ENCODE results near the gene MEF2C. TPM values are rescaled to one million over a fixed set of nuclear protein-coding genes. Genes with fewer than 3 reads are reported as not detected.

The MEF2C gene
- total RNA-seq, 1 experiment from 2014 or later, result 9.9 TPM

DNA sequence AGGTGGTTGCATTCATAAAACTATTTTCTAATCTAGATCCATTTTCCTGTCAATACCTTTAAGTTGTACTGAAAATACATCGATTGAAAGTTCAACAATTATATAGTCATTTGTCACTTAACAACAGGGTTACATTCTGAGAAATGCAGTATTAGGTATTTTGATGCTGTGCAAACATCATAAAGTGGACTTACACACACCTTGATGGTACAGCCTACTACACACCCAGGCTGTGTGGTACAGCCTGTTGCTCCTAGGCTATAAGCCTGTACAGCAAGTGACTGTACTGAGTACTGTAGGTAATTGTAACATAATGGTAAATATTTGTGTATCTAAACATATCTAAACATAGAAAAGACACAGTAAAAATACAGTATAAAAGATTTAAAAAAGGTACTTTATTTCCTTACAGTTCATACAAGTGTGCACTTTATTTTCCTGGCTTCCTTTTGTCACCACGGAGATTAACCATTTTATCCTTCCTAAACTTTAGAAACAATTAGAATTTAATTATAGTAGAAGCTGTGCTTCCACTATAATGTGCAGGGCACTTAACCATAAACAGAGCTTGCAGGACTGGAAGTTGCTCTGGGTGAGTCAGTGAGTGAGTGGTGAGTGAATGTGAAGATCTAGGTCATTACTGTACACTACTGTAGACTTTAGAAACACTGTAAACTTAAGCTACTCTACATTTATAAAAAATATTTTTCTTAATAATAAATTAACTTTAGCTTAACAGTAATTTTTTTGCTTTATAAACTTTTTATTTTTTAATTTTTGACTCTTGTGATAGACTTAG is 42.9 kb upstream of the MEF2C start:
- no peaks in the 10 kb centered on the region for H3K9me3 ChIP-seq (ENCODE audit: control insufficient read depth, insufficient read depth, low read depth, low read length)
- H3K4me3 ChIP-seq (ENCODE audit: low read depth in 2 of 2, low read length in 2 of 2), result no peak overlapping the region
- no peaks in the 10 kb centered on the region for H3K27me3 ChIP-seq (ENCODE audit: control insufficient read depth, insufficient read depth, low read length)
- CTCF ChIA-PET, result no interaction called here
- H3K27ac ChIP-seq (ENCODE audit: low read length), result no peak overlapping the region
- POLR2A ChIA-PET, result interaction anchor here (0.8 kb wide), 1 partner anchor 451 kb away, joined by 3 read pairs; no protein-coding TSS in a partner anchor
- BruUV-seq (replicated peaks), result no TSS peak
- in situ Hi-C loops (cut with HindIII; ENCODE audit: low pct_unique_long_range_greater_than_20kb, low sequenced_read_pairs) (no loop called here), intact Hi-C loops (cut with micrococcal nuclease; ENCODE audit: unreplicated experiment) (no loop called here)
- no peaks in the 10 kb centered on the region for H3K36me3 ChIP-seq (ENCODE audit: control insufficient read depth, insufficient read depth, low read length)
- no peak for TF ChIP-seq POLR2AphosphoS5 (IDR thresholded peaks at IDR 0.05; ENCODE audit: low read depth, low read length)
- TF ChIP-seq, protein P1, sequence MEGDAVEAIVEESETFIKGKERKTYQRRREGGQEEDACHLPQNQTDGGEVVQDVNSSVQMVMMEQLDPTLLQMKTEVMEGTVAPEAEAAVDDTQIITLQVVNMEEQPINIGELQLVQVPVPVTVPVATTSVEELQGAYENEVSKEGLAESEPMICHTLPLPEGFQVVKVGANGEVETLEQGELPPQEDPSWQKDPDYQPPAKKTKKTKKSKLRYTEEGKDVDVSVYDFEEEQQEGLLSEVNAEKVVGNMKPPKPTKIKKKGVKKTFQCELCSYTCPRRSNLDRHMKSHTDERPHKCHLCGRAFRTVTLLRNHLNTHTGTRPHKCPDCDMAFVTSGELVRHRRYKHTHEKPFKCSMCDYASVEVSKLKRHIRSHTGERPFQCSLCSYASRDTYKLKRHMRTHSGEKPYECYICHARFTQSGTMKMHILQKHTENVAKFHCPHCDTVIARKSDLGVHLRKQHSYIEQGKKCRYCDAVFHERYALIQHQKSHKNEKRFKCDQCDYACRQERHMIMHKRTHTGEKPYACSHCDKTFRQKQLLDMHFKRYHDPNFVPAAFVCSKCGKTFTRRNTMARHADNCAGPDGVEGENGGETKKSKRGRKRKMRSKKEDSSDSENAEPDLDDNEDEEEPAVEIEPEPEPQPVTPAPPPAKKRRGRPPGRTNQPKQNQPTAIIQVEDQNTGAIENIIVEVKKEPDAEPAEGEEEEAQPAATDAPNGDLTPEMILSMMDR (IDR thresholded peaks at IDR 0.05), result no peak
- TF ChIP-seq, protein P2, sequence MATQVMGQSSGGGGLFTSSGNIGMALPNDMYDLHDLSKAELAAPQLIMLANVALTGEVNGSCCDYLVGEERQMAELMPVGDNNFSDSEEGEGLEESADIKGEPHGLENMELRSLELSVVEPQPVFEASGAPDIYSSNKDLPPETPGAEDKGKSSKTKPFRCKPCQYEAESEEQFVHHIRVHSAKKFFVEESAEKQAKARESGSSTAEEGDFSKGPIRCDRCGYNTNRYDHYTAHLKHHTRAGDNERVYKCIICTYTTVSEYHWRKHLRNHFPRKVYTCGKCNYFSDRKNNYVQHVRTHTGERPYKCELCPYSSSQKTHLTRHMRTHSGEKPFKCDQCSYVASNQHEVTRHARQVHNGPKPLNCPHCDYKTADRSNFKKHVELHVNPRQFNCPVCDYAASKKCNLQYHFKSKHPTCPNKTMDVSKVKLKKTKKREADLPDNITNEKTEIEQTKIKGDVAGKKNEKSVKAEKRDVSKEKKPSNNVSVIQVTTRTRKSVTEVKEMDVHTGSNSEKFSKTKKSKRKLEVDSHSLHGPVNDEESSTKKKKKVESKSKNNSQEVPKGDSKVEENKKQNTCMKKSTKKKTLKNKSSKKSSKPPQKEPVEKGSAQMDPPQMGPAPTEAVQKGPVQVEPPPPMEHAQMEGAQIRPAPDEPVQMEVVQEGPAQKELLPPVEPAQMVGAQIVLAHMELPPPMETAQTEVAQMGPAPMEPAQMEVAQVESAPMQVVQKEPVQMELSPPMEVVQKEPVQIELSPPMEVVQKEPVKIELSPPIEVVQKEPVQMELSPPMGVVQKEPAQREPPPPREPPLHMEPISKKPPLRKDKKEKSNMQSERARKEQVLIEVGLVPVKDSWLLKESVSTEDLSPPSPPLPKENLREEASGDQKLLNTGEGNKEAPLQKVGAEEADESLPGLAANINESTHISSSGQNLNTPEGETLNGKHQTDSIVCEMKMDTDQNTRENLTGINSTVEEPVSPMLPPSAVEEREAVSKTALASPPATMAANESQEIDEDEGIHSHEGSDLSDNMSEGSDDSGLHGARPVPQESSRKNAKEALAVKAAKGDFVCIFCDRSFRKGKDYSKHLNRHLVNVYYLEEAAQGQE (IDR thresholded peaks at IDR 0.05; ENCODE audit: insufficient read depth in 1 of 2, low read depth in 2 of 2, low read length in 1 of 2), result no peak
- no peak for TF ChIP-seq SIN3A (IDR thresholded peaks at IDR 0.05; ENCODE audit: borderline replicate concordance, insufficient read depth, low read depth, low read length)
- no peak for TF ChIP-seq TCF7L2 (IDR thresholded peaks at IDR 0.05; ENCODE audit: low read depth, low read length)
- no peaks in the 10 kb centered on the region for H3K4me1 ChIP-seq (ENCODE audit: control insufficient read depth, insufficient read depth, low read length)
- DNase-seq (ENCODE audit: low read depth, low spot score) (no peak), ATAC-seq (no peak)

DNA sequence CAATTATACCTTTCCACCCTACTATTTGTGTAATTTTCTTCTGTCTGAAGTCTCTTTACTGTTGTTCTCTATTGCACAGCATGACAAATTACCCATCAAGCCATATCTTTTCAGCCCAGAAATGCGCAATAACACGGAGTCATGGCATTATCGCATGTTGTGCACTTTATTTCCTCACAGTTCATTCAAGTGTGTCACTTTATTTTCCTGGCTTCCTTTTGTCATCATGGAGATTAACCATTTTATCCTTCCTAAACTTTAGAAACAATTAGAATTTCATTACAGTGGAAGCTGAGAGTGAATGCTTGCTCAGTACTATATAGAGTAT is 41.3 kb upstream of the MEF2C start:
- H3K4me1 ChIP-seq (ENCODE audit: control insufficient read depth, insufficient read depth, low read length), result no peaks in the 10 kb centered on the region
- no peaks in the 10 kb centered on the region for H3K27me3 ChIP-seq (ENCODE audit: control insufficient read depth, insufficient read depth, low read length)
- H3K4me3 ChIP-seq (ENCODE audit: low read depth in 2 of 2, low read length in 2 of 2), result no peak overlapping the region
- intact Hi-C loops (cut with micrococcal nuclease; ENCODE audit: unreplicated experiment), result no loop called here
- no peaks in the 10 kb centered on the region for H3K9me3 ChIP-seq (ENCODE audit: control insufficient read depth, insufficient read depth, low read depth, low read length)
- DNase-seq (ENCODE audit: low read depth, low spot score) (no peak), ATAC-seq (no peak)
- no peak overlapping the region for H3K27ac ChIP-seq (ENCODE audit: low read length)
- TF ChIP-seq, protein P2 (IDR thresholded peaks at IDR 0.05; ENCODE audit: insufficient read depth in 1 of 2, low read depth in 2 of 2, low read length in 1 of 2), result no peak
- TF ChIP-seq POLR2AphosphoS5 (IDR thresholded peaks at IDR 0.05; ENCODE audit: low read depth, low read length) (no peak), SIN3A (IDR thresholded peaks at IDR 0.05; ENCODE audit: borderline replicate concordance, insufficient read depth, low read depth, low read length) (no peak), TCF7L2 (IDR thresholded peaks at IDR 0.05; ENCODE audit: low read depth, low read length) (no peak)
- TF ChIP-seq, protein P1 (IDR thresholded peaks at IDR 0.05), result no peak
- in situ Hi-C loops (cut with HindIII; ENCODE audit: low pct_unique_long_range_greater_than_20kb, low sequenced_read_pairs), result no loop called here
- no TSS peak for BruUV-seq (replicated peaks)
- POLR2A ChIA-PET, result no interaction called here
- no peaks in the 10 kb centered on the region for H3K36me3 ChIP-seq (ENCODE audit: control insufficient read depth, insufficient read depth, low read length)
- CTCF ChIA-PET, result interaction anchor here (0.6 kb wide), 1 partner anchor 159 kb away, joined by 3 read pairs; no protein-coding TSS in a partner anchor
